Measurements from ENCODE around the gene TTC9.

- no peak for TF ChIP-seq POLR2A (IDR thresholded peaks at IDR 0.05)
- peak in 1 of 6 experiments; percentile 12 for TF ChIP-seq CTCF (IDR thresholded peaks at IDR 0.05)
- TF ChIP-seq EP300 (IDR thresholded peaks at IDR 0.05): no peak
- no peak for TF ChIP-seq POLR2AphosphoS5 (IDR thresholded peaks at IDR 0.05)
These were observed 19.5 kb downstream of the TTC9 start for GRCh38 chr14:70660967-70661893.

Data from upper lobe of left lung (tissue), 4 donors.